ENCODE measurements around the gene AKAP5.

Gene AKAP5

GRCh38 chr14:64465191-64465822, at the start of gene AKAP5:
Gene AKAP5, plus strand, starts transcription at chr14:64465499. Its CDS starts 2,896 bp downstream, at chr14:64468395.
- peak; percentile 56 to 72 for DNase-seq

- DNase-seq = no peak
These were observed 48.9 kb upstream of the AKAP5 start for GRCh38 chr14:64416348-64416932.

- DNase-seq = no peak
These were observed 48.1 kb upstream of the AKAP5 start for GRCh38 chr14:64417055-64417770.

- DNase-seq = no peak
These were observed 47.6 kb upstream of the AKAP5 start for GRCh38 chr14:64417771-64418125.

GRCh38 chr14:64419003-64419402, 46.3 kb upstream of the AKAP5 start:
- no peak for DNase-seq

GRCh38 chr14:64421166-64421565, 44.1 kb upstream of the AKAP5 start:
- no peak for DNase-seq

GRCh38 chr14:64422005-64422404, 43.3 kb upstream of the AKAP5 start:
- no peak for DNase-seq

- no peak for DNase-seq
These were observed 42.5 kb upstream of the AKAP5 start for GRCh38 chr14:64422756-64423155.

GRCh38 chr14:64423987-64424386, 41.3 kb upstream of the AKAP5 start:
- DNase-seq = peak in 1 of 2 experiments; percentile 42

- DNase-seq = no peak
These were observed 30.8 kb upstream of the AKAP5 start for GRCh38 chr14:64434528-64434927.

- DNase-seq = no peak
These were observed 27.0 kb upstream of the AKAP5 start for GRCh38 chr14:64438181-64438841.

GRCh38 chr14:64439141-64439540, 26.2 kb upstream of the AKAP5 start:
- no peak for DNase-seq

GRCh38 chr14:64440494-64440893, 24.8 kb upstream of the AKAP5 start:
- DNase-seq = no peak

GRCh38 chr14:64442300-64442988, 22.9 kb upstream of the AKAP5 start:
- DNase-seq = no peak

- DNase-seq = no peak
These were observed 21.2 kb upstream of the AKAP5 start for GRCh38 chr14:64444140-64444539.

- DNase-seq = peak; percentile 51 to 56
These were observed 20.1 kb upstream of the AKAP5 start for GRCh38 chr14:64444984-64445845.

- no peak for DNase-seq
These were observed 17.2 kb upstream of the AKAP5 start for GRCh38 chr14:64447876-64448670.

GRCh38 chr14:64450255-64450654, 15.0 kb upstream of the AKAP5 start:
- no peak for DNase-seq

- DNase-seq = no peak
These were observed 10.6 kb upstream of the AKAP5 start for GRCh38 chr14:64454671-64455070.

- DNase-seq = no peak
These were observed 5.7 kb upstream of the AKAP5 start for GRCh38 chr14:64459405-64460136.

GRCh38 chr14:64461221-64461620, 4.1 kb upstream of the AKAP5 start:
- no peak for DNase-seq

All from activated T-cell treated with anti-CD3 and anti-CD28 coated beads, Interleukin-2, amount 50 U/mL, for 48 hours (primary cell).